ENCODE results near the gene GPNMB. TPM values are rescaled to one million over a fixed set of nuclear protein-coding genes. Genes with fewer than 3 reads are reported as not detected.

The GPNMB gene
- total and polyA plus RNA-seq, 2 of the 4 experiments (the other 2 are of a cell fraction): under 0.01 to 0.14 TPM

DNA sequence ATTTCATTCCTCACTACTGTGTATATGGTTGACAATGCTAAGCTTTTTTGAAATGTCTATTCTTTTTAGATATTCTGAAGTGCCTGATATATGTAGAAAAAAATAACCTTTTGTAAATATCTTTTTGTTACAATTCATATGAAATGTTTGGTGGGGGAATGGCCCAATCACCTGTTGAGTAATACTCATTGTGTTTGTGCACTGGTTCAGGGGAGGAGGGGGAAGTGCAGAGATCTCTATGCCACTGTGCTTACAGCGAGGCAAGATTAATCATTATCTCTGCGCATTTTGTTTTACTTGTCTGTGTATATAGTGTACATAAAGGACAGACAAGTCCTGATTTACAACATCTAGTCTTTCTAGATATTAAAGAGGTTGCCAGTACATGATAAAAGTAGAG, 39.6 kb upstream of the GPNMB start:
- no peak overlapping the region for H3K4me3 ChIP-seq (ENCODE audit: insufficient read depth, low read depth, low read length)
- H2BK20ac ChIP-seq (ENCODE audit: low read depth, low read length): no peak overlapping the region
- no peak overlapping the region for H3K4ac ChIP-seq (ENCODE audit: low read depth, low read length)
- H4K20me1 ChIP-seq (ENCODE audit: insufficient read depth, low read length): no peaks in the 10 kb centered on the region
- in situ Hi-C loops (cut with MboI; ENCODE audit: low sequenced_read_pairs): no loop called here
- H3K27ac ChIP-seq (ENCODE audit: insufficient read depth, low read length): no peak overlapping the region
- no TSS peak for BruUV-seq (replicated peaks)
- no peak overlapping the region for H3K18ac ChIP-seq (ENCODE audit: low read depth, low read length)
- no peaks in the 10 kb centered on the region for H3K4me1 ChIP-seq (ENCODE audit: control insufficient read depth, insufficient read depth, low read length)
- no peak overlapping the region for H4K91ac ChIP-seq (ENCODE audit: insufficient read depth, low read depth, low read length)
- DNase-seq: no peak
- H2AFZ ChIP-seq (replicated peaks; ENCODE audit: low read length, poor library complexity): no peak overlapping the region
- H2BK5ac ChIP-seq (ENCODE audit: low read depth, low read length, poor library complexity, severe bottlenecking): no peak overlapping the region
- peaks cover 2% of the 10 kb centered on the region; the same call in 1 of the 2 replicates for H3K27me3 ChIP-seq (ENCODE audit: control insufficient read depth, insufficient read depth, low read length)
- intact Hi-C loops (cut with micrococcal nuclease): no loop called here
- H3K14ac ChIP-seq (replicated peaks; ENCODE audit: low read depth, low read length): no peak overlapping the region
- peaks cover 2% of the 10 kb centered on the region; the same call in 1 of the 2 replicates for H3K9me3 ChIP-seq (ENCODE audit: control insufficient read depth, insufficient read depth, low read length)
- H3K9me1 ChIP-seq (ENCODE audit: insufficient read depth, low read length): no peaks in the 10 kb centered on the region
- no peak overlapping the region for H4K5ac ChIP-seq (ENCODE audit: low read depth, low read length)
- no peak overlapping the region for H3K4me2 ChIP-seq (ENCODE audit: low read depth, low read length)
- H2AK5ac ChIP-seq (ENCODE audit: low read depth, low read length): no peak overlapping the region
- H2AK9ac ChIP-seq (replicated peaks; ENCODE audit: low read depth, low read length, poor library complexity): no peak overlapping the region
- no peak overlapping the region for H3K56ac ChIP-seq (ENCODE audit: extremely low read depth, insufficient read depth, low read length)
- dilution Hi-C loops (cut with HindIII; ENCODE audit: low sequenced_read_pairs, unreplicated experiment): no loop called here
- TF ChIP-seq CHD1 (IDR thresholded peaks at IDR 0.05; ENCODE audit: low read depth, low read length) (no peak), MAFK (IDR thresholded peaks at IDR 0.05; ENCODE audit: low read depth, low read length) (no peak), NFE2L2 (IDR thresholded peaks at IDR 0.05; ENCODE audit: low read depth, low read length) (no peak), POLR2A (IDR thresholded peaks at IDR 0.05; ENCODE audit: low read depth, low read length) (no peak), CEBPB (IDR thresholded peaks at IDR 0.05; ENCODE audit: low read depth, low read length) (no peak), MAZ (IDR thresholded peaks at IDR 0.05; ENCODE audit: borderline replicate concordance, low read depth, low read length) (no peak), FOS (IDR thresholded peaks at IDR 0.05; ENCODE audit: low read depth, low read length) (no peak), SMC3 (IDR thresholded peaks at IDR 0.05; ENCODE audit: low read depth, low read length) (no peak)
- TF ChIP-seq, protein P1, sequence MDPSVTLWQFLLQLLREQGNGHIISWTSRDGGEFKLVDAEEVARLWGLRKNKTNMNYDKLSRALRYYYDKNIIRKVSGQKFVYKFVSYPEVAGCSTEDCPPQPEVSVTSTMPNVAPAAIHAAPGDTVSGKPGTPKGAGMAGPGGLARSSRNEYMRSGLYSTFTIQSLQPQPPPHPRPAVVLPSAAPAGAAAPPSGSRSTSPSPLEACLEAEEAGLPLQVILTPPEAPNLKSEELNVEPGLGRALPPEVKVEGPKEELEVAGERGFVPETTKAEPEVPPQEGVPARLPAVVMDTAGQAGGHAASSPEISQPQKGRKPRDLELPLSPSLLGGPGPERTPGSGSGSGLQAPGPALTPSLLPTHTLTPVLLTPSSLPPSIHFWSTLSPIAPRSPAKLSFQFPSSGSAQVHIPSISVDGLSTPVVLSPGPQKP (IDR thresholded peaks at IDR 0.05; ENCODE audit: borderline replicate concordance, low read depth, low read length): no peak
- TF ChIP-seq, protein P2, sequence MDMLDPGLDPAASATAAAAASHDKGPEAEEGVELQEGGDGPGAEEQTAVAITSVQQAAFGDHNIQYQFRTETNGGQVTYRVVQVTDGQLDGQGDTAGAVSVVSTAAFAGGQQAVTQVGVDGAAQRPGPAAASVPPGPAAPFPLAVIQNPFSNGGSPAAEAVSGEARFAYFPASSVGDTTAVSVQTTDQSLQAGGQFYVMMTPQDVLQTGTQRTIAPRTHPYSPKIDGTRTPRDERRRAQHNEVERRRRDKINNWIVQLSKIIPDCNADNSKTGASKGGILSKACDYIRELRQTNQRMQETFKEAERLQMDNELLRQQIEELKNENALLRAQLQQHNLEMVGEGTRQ (IDR thresholded peaks at IDR 0.05; ENCODE audit: low read depth, low read length): no peak
- WGBS, 2 experiments (ENCODE audit: extremely low coverage in 2 of 2, insufficient read length in 1 of 2): no CpG with 5 or more reads among the region's 2 CpGs
- ATAC-seq (ENCODE audit: low read depth): no peak
- no peak overlapping the region for H3K9ac ChIP-seq (ENCODE audit: low read depth, low read length)
- H3K36me3 ChIP-seq (ENCODE audit: control insufficient read depth, insufficient read depth, low read length): 0 out of 2 replicates have a peak, but pooled peaks cover 4% of the 10 kb centered on the region
- no peak overlapping the region for H3K23ac ChIP-seq (ENCODE audit: low read depth, low read length)
- ChIA-PET CTCF (no interaction called here), POLR2A (ENCODE audit: unreplicated experiment) (no interaction called here)
- no peak overlapping the region for H4K8ac ChIP-seq (ENCODE audit: low read depth in 2 of 2, low read length in 2 of 2)
- H2BK120ac ChIP-seq (ENCODE audit: low read depth, low read length): no peak overlapping the region
- no peaks in the 10 kb centered on the region for H3K79me1 ChIP-seq (ENCODE audit: low read depth in 1 of 2, low read length in 2 of 2)
- H2BK15ac ChIP-seq (ENCODE audit: low read depth, low read length): no peak overlapping the region
